ENCODE results near the gene HMOX1. TPM values are rescaled to one million over a fixed set of nuclear protein-coding genes. Genes with fewer than 3 reads are reported as not detected.
"Not testable (repeated sequence)": the region's sequence is repeated elsewhere in the genome, so short reads cannot be mapped to it uniquely, and the experiment has no call there.

Gene HMOX1
- polyA plus RNA-seq, 1 donor from 2014 or later, result not detected

- no peak overlapping the region for H3K4me2 ChIP-seq (ENCODE audit: low read length)
- H3F3A ChIP-seq (ENCODE audit: insufficient read depth, low read length, poor library complexity, severe bottlenecking), result no peaks in the 10 kb centered on the region
- no peak overlapping the region for H3K27ac ChIP-seq (ENCODE audit: low read length)
- no peaks in the 10 kb centered on the region for H3K9me2 ChIP-seq (ENCODE audit: insufficient read depth, low read length)
- H3K79me2 ChIP-seq (replicated peaks; ENCODE audit: insufficient read depth, low read length), result no peaks in the 10 kb centered on the region
- no peak overlapping the region for H2AFZ ChIP-seq (ENCODE audit: low read depth, low read length)
- H3K9ac ChIP-seq (ENCODE audit: low read length), result no peak overlapping the region
- H3K9me3 ChIP-seq (ENCODE audit: low read length), result no peaks in the 10 kb centered on the region
- no peaks in the 10 kb centered on the region for H3K27me3 ChIP-seq (ENCODE audit: insufficient read depth, low read depth, low read length)
- no peak for TF ChIP-seq EP300 (conservative IDR thresholded peaks at IDR 0.05; ENCODE audit: poor library complexity, severe bottlenecking)
- TF ChIP-seq RAD21 (conservative IDR thresholded peaks at IDR 0.05), result no peak
- TF ChIP-seq MXI1 (conservative IDR thresholded peaks at IDR 0.05; ENCODE audit: poor library complexity, severe bottlenecking), result no peak
- TF ChIP-seq EZH2 (IDR thresholded peaks at IDR 0.05; ENCODE audit: borderline replicate concordance, insufficient read depth, low read length, poor library complexity, severe bottlenecking), result no peak
- TF ChIP-seq CTCF (IDR thresholded peaks at IDR 0.05; ENCODE audit: poor library complexity, severe bottlenecking), result no peak
- TF ChIP-seq TAF1 (IDR thresholded peaks at IDR 0.05; ENCODE audit: low read depth), result no peak
- no peak for TF ChIP-seq REST (IDR thresholded peaks at IDR 0.05; ENCODE audit: borderline replicate concordance)
- TF ChIP-seq POLR2AphosphoS5 (IDR thresholded peaks at IDR 0.05), result no peak
- TF ChIP-seq SMC3 (conservative IDR thresholded peaks at IDR 0.05; ENCODE audit: poor library complexity), result no peak
- H3K36me3 ChIP-seq (ENCODE audit: insufficient read depth, low read length), result no peaks in the 10 kb centered on the region
- no peak overlapping the region for H3K4me3 ChIP-seq (ENCODE audit: low read length)
- no peaks in the 10 kb centered on the region for H4K20me1 ChIP-seq (ENCODE audit: insufficient read depth)
Measured at GRCh38 chr22:35363566-35364086, 17.3 kb upstream of the HMOX1 start.

- H3K9me3 ChIP-seq (ENCODE audit: low read length); H4K20me1 ChIP-seq (ENCODE audit: insufficient read depth); H3K4me2 ChIP-seq (ENCODE audit: low read length); H3K79me2 ChIP-seq (replicated peaks; ENCODE audit: insufficient read depth, low read length); H3K27ac ChIP-seq (ENCODE audit: low read length); H3K9ac ChIP-seq (ENCODE audit: low read length); H3F3A ChIP-seq (ENCODE audit: insufficient read depth, low read length, poor library complexity, severe bottlenecking); H3K9me2 ChIP-seq (ENCODE audit: insufficient read depth, low read length); H3K36me3 ChIP-seq (ENCODE audit: insufficient read depth, low read length); H3K4me3 ChIP-seq (ENCODE audit: low read length); H3K27me3 ChIP-seq (ENCODE audit: insufficient read depth, low read depth, low read length); H2AFZ ChIP-seq (ENCODE audit: low read depth, low read length): not testable (repeated sequence)
Measured at GRCh38 chr22:35364230-35364629, 16.7 kb upstream of the HMOX1 start.
